WTC11 (cell line): ENCODE results near the gene SPHK1. TPM values are rescaled to one million over a fixed set of nuclear protein-coding genes. Genes with fewer than 3 reads are reported as not detected.

Source experiments
- ATAC-seq: fragments of 200-7000 bp; cut with Tn5 transposase; 2 replicates; pipeline ENCODE4 v1.10.0; 2021; ENCODE audit warnings: mild to moderate bottlenecking, moderate library complexity
- CTCF ChIA-PET: fragments of 300-600 bp; sonication (Branson Sonifier 250); formaldehyde crosslinking; loops from one replicate; lab custom pipeline; 2021; ENCODE audit warnings: antibody characterized with exemption; lab: Charles Lee
- POLR2A ChIA-PET: fragments of 350-600 bp; sonication (Branson Sonifier 250); formaldehyde crosslinking; loops from one replicate; lab custom pipeline; 2021; ENCODE audit warnings: antibody characterized with exemption; lab: Charles Lee
- DNase-seq: peaks from one replicate; pipeline ENCODE4 v3.0.0; 2021; ENCODE audit warnings: low spot score
- H3K27ac Mint-ChIP-seq: 2 replicates; pipeline ENCODE4 v1.8.0; 2021; ENCODE audit warnings: mixed read lengths
- H3K27me3 Mint-ChIP-seq: 2 replicates; pipeline ENCODE4 v1.8.0; 2021; ENCODE audit warnings: low read depth, mild to moderate bottlenecking, moderate library complexity, mixed read lengths
- H3K36me3 Mint-ChIP-seq: 2 replicates; pipeline ENCODE4 v1.8.0; 2021; ENCODE audit warnings: mixed read lengths
- H3K4me1 Mint-ChIP-seq: 2 replicates; pipeline ENCODE4 v1.8.0; 2022; ENCODE audit warnings: mixed read lengths
- H3K4me3 Mint-ChIP-seq: 2 replicates; pipeline ENCODE4 v1.8.0; 2021; ENCODE audit warnings: mild to moderate bottlenecking, moderate library complexity, mixed read lengths
- H3K9me3 Mint-ChIP-seq: 2 replicates; pipeline ENCODE4 v1.8.0; 2021; ENCODE audit warnings: mixed read lengths
- ETV6 ChIP-seq: sonication (generic); formaldehyde crosslinking; IDR thresholded peaks from 2 replicates; pipeline ENCODE4 v1.8.1; 2022; ENCODE audit warnings: mild to moderate bottlenecking, missing genetic modification reagents
- GABPB1 ChIP-seq: sonication (generic); formaldehyde crosslinking; IDR thresholded peaks from 2 replicates; pipeline ENCODE4 v1.8.1; 2023; ENCODE audit warnings: mild to moderate bottlenecking, missing genetic modification reagents
- GTF2I ChIP-seq: fragments of 250-450 bp; sonication (Bioruptor Pico); conservative IDR thresholded peaks from 2 replicates; pipeline ENCODE4 v1.4.0; 2021; ENCODE audit warnings: mild to moderate bottlenecking
- HMGA2 ChIP-seq: fragments of 250-450 bp; sonication (Bioruptor Pico); IDR thresholded peaks from 2 replicates; pipeline ENCODE4 v1.4.0; 2021; ENCODE audit warnings: mild to moderate bottlenecking, moderate library complexity
- JAZF1 ChIP-seq: fragments of 250-450 bp; sonication (Bioruptor Pico); IDR thresholded peaks from 2 replicates; pipeline ENCODE4 v1.9.0; 2021; ENCODE audit warnings: moderate library complexity, mild to moderate bottlenecking, inconsistent platforms
- JUN ChIP-seq: sonication (generic); formaldehyde crosslinking; IDR thresholded peaks from 2 replicates; pipeline ENCODE4 v1.8.0; 2023; ENCODE audit warnings: mild to moderate bottlenecking, missing genetic modification reagents
- NR1H2 ChIP-seq: sonication (generic); formaldehyde crosslinking; IDR thresholded peaks from 2 replicates; pipeline ENCODE4 v1.9.0; 2021; ENCODE audit warnings: mild to moderate bottlenecking, moderate library complexity, missing genetic modification reagents
- OVOL2 ChIP-seq: fragments of 250-450 bp; sonication (Bioruptor Pico); IDR thresholded peaks from 2 replicates; pipeline ENCODE4 v1.9.0; 2021; ENCODE audit warnings: mild to moderate bottlenecking, borderline replicate concordance
- SMAD4 ChIP-seq: sonication (generic); formaldehyde crosslinking; IDR thresholded peaks from 2 replicates; pipeline ENCODE4 v1.8.0; 2022; ENCODE audit warnings: mild to moderate bottlenecking, missing genetic modification reagents
- SP1 ChIP-seq: sonication (generic); formaldehyde crosslinking; conservative IDR thresholded peaks from 2 replicates; pipeline ENCODE4 v1.8.1; 2022; ENCODE audit warnings: missing genetic modification reagents
- ZBTB43 ChIP-seq: sonication (generic); formaldehyde crosslinking; IDR thresholded peaks from 2 replicates; pipeline ENCODE4 v1.8.1; 2023; ENCODE audit warnings: mild to moderate bottlenecking, missing genetic modification reagents
- ZNF281 ChIP-seq: sonication (generic); formaldehyde crosslinking; IDR thresholded peaks from 2 replicates; pipeline ENCODE4 v1.8.0; 2023; ENCODE audit warnings: mild to moderate bottlenecking, missing genetic modification reagents
- total RNA-seq: library from RNA; stranded (reverse); gene quantifications from 3 replicates; pipeline ENCODE4 v1.2.3, GENCODE V29; 2021
- TF ChIP-seq, protein P1 (sequence below): sonication (generic); formaldehyde crosslinking; IDR thresholded peaks from 2 replicates; pipeline ENCODE4 v1.8.0; 2023; ENCODE audit warnings: missing genetic modification reagents, mild to moderate bottlenecking, borderline replicate concordance
- TF ChIP-seq, protein P2 (sequence below): fragments of 250-450 bp; sonication (Bioruptor Pico); IDR thresholded peaks from 2 replicates; pipeline ENCODE4 v1.9.0; 2021; ENCODE audit warnings: moderate library complexity, mild to moderate bottlenecking, inconsistent platforms, borderline replicate concordance
- TF ChIP-seq, protein P3 (sequence below): fragments of 250-450 bp; sonication (Bioruptor Pico); IDR thresholded peaks from 2 replicates; pipeline ENCODE4 v1.9.0; 2021; ENCODE audit warnings: mild to moderate bottlenecking, borderline replicate concordance

Gene SPHK1
- total RNA-seq, 1 experiment from 2014 or later, result 2.5 TPM

DNA sequence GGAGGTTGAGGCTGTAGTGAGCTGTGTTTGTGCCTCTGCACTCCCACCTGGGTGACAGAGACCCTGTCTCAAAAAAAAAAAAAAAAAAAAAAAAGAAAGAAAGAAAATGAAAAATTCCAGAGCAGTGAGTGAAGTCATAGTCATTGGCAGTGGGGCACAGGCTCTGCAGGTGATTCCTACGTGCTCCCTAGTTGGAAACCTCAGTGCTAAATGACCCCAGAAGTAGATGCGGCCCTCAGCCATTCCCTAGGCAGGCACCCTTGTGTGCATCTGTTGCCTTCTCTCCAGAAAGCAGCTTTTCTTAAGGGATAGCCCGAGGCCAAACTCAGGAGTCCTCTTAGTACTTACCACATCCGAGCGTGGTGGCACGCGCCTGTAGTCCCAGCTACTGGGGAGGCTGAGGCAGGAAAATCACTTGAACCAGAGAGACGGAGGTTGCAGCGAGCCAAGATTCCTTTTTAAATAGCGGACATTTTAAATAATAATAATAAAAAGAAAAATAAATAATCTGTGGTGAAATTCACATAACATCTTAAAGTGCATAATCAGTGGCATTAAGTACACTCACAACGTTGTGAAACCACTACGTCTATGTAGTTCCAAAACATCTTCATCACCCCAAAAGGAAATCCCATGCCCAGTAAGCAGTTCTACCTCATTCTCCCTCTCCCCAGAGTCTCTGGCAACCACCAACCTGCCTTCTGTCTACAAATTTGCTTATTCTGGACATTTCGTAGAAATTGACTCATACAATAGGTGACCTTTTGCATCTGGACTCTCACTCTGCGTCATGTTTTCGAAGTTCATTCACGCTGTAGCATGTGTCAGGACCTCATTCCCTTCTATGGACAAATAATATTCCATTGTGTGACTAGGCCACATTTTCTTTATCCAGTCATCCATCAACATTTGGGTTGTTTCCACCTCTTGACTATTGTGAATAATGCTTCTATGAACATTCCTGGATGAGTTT lies 12.5 kb upstream of the SPHK1 start:
- H3K4me1 Mint-ChIP-seq, result peaks cover 8% of the 10 kb centered on the region
- no peak for DNase-seq
- POLR2A ChIA-PET, result interaction anchor here (0.6 kb wide), 3 partner anchors 17 to 1770 kb away, joined by 3 to 6 read pairs (median 3); no protein-coding TSS in a partner anchor

DNA sequence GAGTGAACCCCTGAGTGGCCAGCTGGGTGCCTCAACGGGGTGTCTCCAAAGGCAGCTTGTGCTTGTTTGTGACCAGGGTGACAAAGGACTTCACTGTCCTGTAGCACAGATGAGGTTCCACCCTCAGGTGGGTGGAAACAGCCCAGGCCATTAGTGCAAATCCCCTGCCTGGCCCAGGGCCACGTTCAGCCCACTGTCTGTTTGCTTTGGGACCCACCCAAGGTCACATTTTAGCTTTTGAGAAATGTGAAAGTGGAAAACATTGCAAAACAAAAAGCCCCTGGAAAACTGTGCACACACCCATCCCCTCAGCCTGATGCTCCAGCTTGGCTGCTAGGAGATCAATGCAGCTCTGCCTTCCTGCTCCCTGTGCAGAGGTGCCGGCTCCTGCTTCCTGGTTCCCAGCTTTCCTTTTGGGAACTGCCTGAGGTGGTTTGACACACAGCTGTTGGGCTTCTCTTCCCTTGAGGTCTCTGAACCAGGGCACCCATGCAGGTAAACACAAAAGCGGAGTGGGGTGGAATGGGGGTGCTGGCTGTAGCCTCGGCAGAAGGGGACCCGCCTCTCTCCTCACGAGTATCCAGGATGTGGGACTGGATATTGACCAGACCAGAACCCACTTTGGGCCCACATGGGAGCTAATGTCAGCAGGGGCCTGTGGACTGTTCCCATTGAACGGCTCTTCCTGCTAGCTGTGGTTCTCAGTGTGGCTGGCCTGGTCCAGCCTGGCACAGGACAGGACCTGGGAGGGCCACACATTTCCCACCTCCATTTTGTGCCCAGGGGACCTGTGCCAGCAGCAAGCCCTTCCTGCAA lies 7.9 kb upstream of the SPHK1 start:
- TF ChIP-seq SP1 (CRISPR knock-in tag), result no peak
- TF ChIP-seq, protein P1, sequence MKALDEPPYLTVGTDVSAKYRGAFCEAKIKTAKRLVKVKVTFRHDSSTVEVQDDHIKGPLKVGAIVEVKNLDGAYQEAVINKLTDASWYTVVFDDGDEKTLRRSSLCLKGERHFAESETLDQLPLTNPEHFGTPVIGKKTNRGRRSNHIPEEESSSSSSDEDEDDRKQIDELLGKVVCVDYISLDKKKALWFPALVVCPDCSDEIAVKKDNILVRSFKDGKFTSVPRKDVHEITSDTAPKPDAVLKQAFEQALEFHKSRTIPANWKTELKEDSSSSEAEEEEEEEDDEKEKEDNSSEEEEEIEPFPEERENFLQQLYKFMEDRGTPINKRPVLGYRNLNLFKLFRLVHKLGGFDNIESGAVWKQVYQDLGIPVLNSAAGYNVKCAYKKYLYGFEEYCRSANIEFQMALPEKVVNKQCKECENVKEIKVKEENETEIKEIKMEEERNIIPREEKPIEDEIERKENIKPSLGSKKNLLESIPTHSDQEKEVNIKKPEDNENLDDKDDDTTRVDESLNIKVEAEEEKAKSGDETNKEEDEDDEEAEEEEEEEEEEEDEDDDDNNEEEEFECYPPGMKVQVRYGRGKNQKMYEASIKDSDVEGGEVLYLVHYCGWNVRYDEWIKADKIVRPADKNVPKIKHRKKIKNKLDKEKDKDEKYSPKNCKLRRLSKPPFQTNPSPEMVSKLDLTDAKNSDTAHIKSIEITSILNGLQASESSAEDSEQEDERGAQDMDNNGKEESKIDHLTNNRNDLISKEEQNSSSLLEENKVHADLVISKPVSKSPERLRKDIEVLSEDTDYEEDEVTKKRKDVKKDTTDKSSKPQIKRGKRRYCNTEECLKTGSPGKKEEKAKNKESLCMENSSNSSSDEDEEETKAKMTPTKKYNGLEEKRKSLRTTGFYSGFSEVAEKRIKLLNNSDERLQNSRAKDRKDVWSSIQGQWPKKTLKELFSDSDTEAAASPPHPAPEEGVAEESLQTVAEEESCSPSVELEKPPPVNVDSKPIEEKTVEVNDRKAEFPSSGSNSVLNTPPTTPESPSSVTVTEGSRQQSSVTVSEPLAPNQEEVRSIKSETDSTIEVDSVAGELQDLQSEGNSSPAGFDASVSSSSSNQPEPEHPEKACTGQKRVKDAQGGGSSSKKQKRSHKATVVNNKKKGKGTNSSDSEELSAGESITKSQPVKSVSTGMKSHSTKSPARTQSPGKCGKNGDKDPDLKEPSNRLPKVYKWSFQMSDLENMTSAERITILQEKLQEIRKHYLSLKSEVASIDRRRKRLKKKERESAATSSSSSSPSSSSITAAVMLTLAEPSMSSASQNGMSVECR, result no peak
- TF ChIP-seq ZBTB43 (CRISPR knock-in tag), result no peak
- TF ChIP-seq OVOL2 (CRISPR knock-in tag), result no peak
- no peak for TF ChIP-seq HMGA2 (CRISPR knock-in tag)
- TF ChIP-seq GABPB1 (CRISPR knock-in tag), result peak; percentile 79
- TF ChIP-seq, all 79 proteins: peak for 1
- Mint-ChIP-seq H3K36me3 (no peaks in the 10 kb centered on the region), H3K9me3 (peaks cover 5% of the 10 kb centered on the region), H3K4me3 (no peak overlapping the region), H3K27me3 (peaks cover 9% of the 10 kb centered on the region), H3K4me1 (no peaks in the 10 kb centered on the region), H3K27ac (no peak overlapping the region)
- POLR2A ChIA-PET, result no interaction called here
- ATAC-seq (no peak), DNase-seq (no peak)
- CTCF ChIA-PET, result interaction anchor here (1.1 to 2.4 kb wide), 4 partner anchors 9 to 24 kb away, joined by 3 to 15 read pairs (median 8); no protein-coding TSS in a partner anchor

More for the DNA sequence above, 12.5 kb upstream of the SPHK1 start:
- CTCF ChIA-PET, result interaction anchor here (0.8 to 4.3 kb wide), 5 partner anchors 10 to 92 kb away, joined by 5 to 34 read pairs (median 20); partner anchors contain the start of gene SPHK1
- H3K36me3 Mint-ChIP-seq, result no peaks in the 10 kb centered on the region
- TF ChIP-seq NR1H2 (no peak), JAZF1 (CRISPR knock-in tag) (no peak), ZNF281 (CRISPR knock-in tag) (no peak), GTF2I (CRISPR knock-in tag) (no peak), JUN (CRISPR knock-in tag) (no peak), SMAD4 (CRISPR knock-in tag) (no peak), ETV6 (CRISPR knock-in tag) (no peak), SP1 (CRISPR knock-in tag) (no peak)
- TF ChIP-seq, protein P2, sequence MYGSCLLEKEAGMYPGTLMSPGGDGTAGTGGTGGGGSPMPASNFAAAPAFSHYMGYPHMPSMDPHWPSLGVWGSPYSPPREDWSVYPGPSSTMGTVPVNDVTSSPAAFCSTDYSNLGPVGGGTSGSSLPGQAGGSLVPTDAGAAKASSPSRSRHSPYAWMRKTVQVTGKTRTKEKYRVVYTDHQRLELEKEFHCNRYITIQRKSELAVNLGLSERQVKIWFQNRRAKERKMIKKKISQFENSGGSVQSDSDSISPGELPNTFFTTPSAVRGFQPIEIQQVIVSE (CRISPR knock-in tag), result no peak
- TF ChIP-seq, protein P3, sequence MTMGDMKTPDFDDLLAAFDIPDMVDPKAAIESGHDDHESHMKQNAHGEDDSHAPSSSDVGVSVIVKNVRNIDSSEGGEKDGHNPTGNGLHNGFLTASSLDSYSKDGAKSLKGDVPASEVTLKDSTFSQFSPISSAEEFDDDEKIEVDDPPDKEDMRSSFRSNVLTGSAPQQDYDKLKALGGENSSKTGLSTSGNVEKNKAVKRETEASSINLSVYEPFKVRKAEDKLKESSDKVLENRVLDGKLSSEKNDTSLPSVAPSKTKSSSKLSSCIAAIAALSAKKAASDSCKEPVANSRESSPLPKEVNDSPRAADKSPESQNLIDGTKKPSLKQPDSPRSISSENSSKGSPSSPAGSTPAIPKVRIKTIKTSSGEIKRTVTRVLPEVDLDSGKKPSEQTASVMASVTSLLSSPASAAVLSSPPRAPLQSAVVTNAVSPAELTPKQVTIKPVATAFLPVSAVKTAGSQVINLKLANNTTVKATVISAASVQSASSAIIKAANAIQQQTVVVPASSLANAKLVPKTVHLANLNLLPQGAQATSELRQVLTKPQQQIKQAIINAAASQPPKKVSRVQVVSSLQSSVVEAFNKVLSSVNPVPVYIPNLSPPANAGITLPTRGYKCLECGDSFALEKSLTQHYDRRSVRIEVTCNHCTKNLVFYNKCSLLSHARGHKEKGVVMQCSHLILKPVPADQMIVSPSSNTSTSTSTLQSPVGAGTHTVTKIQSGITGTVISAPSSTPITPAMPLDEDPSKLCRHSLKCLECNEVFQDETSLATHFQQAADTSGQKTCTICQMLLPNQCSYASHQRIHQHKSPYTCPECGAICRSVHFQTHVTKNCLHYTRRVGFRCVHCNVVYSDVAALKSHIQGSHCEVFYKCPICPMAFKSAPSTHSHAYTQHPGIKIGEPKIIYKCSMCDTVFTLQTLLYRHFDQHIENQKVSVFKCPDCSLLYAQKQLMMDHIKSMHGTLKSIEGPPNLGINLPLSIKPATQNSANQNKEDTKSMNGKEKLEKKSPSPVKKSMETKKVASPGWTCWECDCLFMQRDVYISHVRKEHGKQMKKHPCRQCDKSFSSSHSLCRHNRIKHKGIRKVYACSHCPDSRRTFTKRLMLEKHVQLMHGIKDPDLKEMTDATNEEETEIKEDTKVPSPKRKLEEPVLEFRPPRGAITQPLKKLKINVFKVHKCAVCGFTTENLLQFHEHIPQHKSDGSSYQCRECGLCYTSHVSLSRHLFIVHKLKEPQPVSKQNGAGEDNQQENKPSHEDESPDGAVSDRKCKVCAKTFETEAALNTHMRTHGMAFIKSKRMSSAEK (CRISPR knock-in tag), result no peak
- no peak for ATAC-seq
- H3K4me3 Mint-ChIP-seq, result no peak overlapping the region
- no peak overlapping the region for H3K27ac Mint-ChIP-seq
- H3K9me3 Mint-ChIP-seq, result no peaks in the 10 kb centered on the region
- no peaks in the 10 kb centered on the region; the same call in 1 of the 2 replicates for H3K27me3 Mint-ChIP-seq
